ENCODE data around the gene METAP1. TPM values are rescaled to one million over a fixed set of nuclear protein-coding genes. Genes with fewer than 3 reads are reported as not detected.
"Not testable (repeated sequence)": the region's sequence is repeated elsewhere in the genome, so short reads cannot be mapped to it uniquely, and the experiment has no call there.

Gene METAP1
- total RNA-seq, 1 experiment from 2014 or later, result 63.5 TPM

DNA sequence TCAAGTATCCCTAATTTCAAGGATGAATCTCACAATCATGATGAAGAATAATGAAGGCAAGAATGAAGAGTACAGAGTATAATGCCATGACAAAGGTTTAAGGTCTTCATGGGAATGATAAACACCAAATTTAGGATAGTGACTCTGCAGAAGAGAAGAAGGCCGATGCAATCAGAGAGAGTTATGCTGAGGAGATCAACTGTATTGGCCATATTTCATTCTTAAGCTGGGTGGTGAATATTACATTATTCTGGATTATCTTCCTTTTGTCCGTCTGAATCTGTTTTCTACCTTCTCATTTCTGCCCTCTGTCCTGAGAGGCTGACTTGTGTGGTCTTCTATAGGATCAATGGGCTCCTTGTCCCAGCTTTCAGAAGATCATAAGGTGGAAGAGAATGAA lies 7.8 kb upstream of the METAP1 start:
- H3K9me3 ChIP-seq (ENCODE audit: control insufficient read depth, low read depth, low read length), result no peaks in the 10 kb centered on the region
- no peak overlapping the region for H2BK12ac ChIP-seq (ENCODE audit: insufficient read length, low read depth, low read length)
- H3K18ac ChIP-seq (ENCODE audit: insufficient read length, low read depth, low read length), result no peak overlapping the region
- H3K9ac ChIP-seq (ENCODE audit: extremely low read depth, insufficient read length, low read length), result no peak overlapping the region
- H4K91ac ChIP-seq (ENCODE audit: insufficient read length, low read depth, low read length), result no peak overlapping the region
- no peak overlapping the region for H3K4me2 ChIP-seq (ENCODE audit: insufficient read depth, insufficient read length, low read length)
- peaks cover 0 to 9% (median 5%) of the 10 kb centered on the region in 3 experiments; a peak in 4 of 7 replicates for H3K36me3 Mint-ChIP-seq (ENCODE audit: insufficient read depth in 1 of 3, low read depth in 3 of 3)
- H3K79me2 ChIP-seq (ENCODE audit: insufficient read depth, low read length), result no peaks in the 10 kb centered on the region
- H4K20me1 ChIP-seq (ENCODE audit: control insufficient read depth, insufficient read depth, insufficient read length), result no peaks in the 10 kb centered on the region
- H3K14ac ChIP-seq (ENCODE audit: insufficient read depth, low read length), result no peak overlapping the region
- TF ChIP-seq, protein P1, sequence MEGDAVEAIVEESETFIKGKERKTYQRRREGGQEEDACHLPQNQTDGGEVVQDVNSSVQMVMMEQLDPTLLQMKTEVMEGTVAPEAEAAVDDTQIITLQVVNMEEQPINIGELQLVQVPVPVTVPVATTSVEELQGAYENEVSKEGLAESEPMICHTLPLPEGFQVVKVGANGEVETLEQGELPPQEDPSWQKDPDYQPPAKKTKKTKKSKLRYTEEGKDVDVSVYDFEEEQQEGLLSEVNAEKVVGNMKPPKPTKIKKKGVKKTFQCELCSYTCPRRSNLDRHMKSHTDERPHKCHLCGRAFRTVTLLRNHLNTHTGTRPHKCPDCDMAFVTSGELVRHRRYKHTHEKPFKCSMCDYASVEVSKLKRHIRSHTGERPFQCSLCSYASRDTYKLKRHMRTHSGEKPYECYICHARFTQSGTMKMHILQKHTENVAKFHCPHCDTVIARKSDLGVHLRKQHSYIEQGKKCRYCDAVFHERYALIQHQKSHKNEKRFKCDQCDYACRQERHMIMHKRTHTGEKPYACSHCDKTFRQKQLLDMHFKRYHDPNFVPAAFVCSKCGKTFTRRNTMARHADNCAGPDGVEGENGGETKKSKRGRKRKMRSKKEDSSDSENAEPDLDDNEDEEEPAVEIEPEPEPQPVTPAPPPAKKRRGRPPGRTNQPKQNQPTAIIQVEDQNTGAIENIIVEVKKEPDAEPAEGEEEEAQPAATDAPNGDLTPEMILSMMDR (conservative IDR thresholded peaks at IDR 0.05), result no peak
- no peaks in the 10 kb centered on the region for H3K4me1 ChIP-seq (ENCODE audit: insufficient read depth, low read length)
- H3K56ac ChIP-seq (ENCODE audit: insufficient read length, low read depth, low read length), result no peak overlapping the region
- no peak overlapping the region for H2BK20ac ChIP-seq (ENCODE audit: low read depth, low read length, poor library complexity, severe bottlenecking)
- no peak overlapping the region for H3K4me3 Mint-ChIP-seq
- no peaks in the 10 kb centered on the region; the same call in 1 of the 2 replicates for H3K27me3 Mint-ChIP-seq (ENCODE audit: low read depth)
- no peaks in the 10 kb centered on the region for H3K79me1 ChIP-seq (ENCODE audit: insufficient read depth, low read depth, low read length, poor library complexity, severe bottlenecking)
- peaks cover 9 to 10% of the 10 kb centered on the region in 2 experiments for H3K9me3 Mint-ChIP-seq
- no peak overlapping the region for H2AK5ac ChIP-seq (ENCODE audit: insufficient read length, low read length)
- no peak overlapping the region for H2BK120ac ChIP-seq (ENCODE audit: low read depth, low read length, poor library complexity, severe bottlenecking)
- no peak overlapping the region for H3K27ac ChIP-seq (ENCODE audit: insufficient read length, low read depth, low read length)
- H4K8ac ChIP-seq (replicated peaks; ENCODE audit: insufficient read length, low read depth, low read length), result no peak overlapping the region
- no peak overlapping the region for H3K23ac ChIP-seq (ENCODE audit: insufficient read length, low read depth, low read length)
- peaks cover 7 to 9% of the 10 kb centered on the region in 2 experiments; a peak in 3 of 4 replicates for H3K4me1 Mint-ChIP-seq
- WGBS (ENCODE audit: extremely low coverage, insufficient read length, low lambda C conversion rate), result no CpG with 5 or more reads among the region's 2 CpGs
- no peak overlapping the region for H2BK5ac ChIP-seq (ENCODE audit: insufficient read length, low read length)
- H4K5ac ChIP-seq (ENCODE audit: insufficient read length, low read depth, low read length), result no peak overlapping the region
- no peak overlapping the region for H2BK15ac ChIP-seq (ENCODE audit: low read depth, low read length)
- no peak overlapping the region for H3K27ac Mint-ChIP-seq
- no peaks in the 10 kb centered on the region for H3K23me2 ChIP-seq (ENCODE audit: insufficient read length, low read depth, low read length, poor library complexity, severe bottlenecking)
- no peaks in the 10 kb centered on the region for H3K27me3 ChIP-seq (ENCODE audit: insufficient read depth, low read length)
- no peak overlapping the region for H2AFZ ChIP-seq (ENCODE audit: low read length)
- H3K4ac ChIP-seq (ENCODE audit: low read depth, low read length), result no peak overlapping the region
- no peak for DNase-seq
- H3T11ph ChIP-seq (ENCODE audit: low read length), result no peak overlapping the region

DNA sequence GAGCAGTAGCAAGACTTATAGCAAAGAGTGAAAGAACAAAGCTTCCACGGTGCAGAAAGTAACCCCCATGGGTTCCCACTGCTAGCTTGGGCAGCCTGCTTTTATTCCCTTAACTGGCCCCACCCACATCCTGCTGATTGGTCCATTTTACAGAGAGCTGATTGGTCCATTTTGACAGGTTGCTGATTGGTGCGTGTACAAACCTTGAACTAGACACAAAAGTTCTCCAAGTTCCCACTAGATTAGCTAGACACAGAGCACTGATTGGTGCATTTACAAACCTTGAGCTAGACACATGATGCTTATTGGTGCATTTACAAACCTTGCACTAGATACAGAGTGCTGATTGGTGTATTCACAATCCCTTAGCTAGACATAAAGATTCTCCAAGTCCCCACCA lies 2.7 kb upstream of the METAP1 start:
- not testable (repeated sequence) for H3K9ac ChIP-seq (ENCODE audit: extremely low read depth, insufficient read length, low read length); H3K9me3 ChIP-seq (ENCODE audit: control insufficient read depth, low read depth, low read length); H3K56ac ChIP-seq (ENCODE audit: insufficient read length, low read depth, low read length); H3K27me3 ChIP-seq (ENCODE audit: insufficient read depth, low read length); H3T11ph ChIP-seq (ENCODE audit: low read length); H3K4ac ChIP-seq (ENCODE audit: low read depth, low read length); H3K18ac ChIP-seq (ENCODE audit: insufficient read length, low read depth, low read length); H3K23ac ChIP-seq (ENCODE audit: insufficient read length, low read depth, low read length); H3K4me2 ChIP-seq (ENCODE audit: insufficient read depth, insufficient read length, low read length); H3K27ac Mint-ChIP-seq; H4K91ac ChIP-seq (ENCODE audit: insufficient read length, low read depth, low read length); H3K36me3 Mint-ChIP-seq (ENCODE audit: insufficient read depth in 1 of 3, low read depth in 3 of 3); H3K79me1 ChIP-seq (ENCODE audit: insufficient read depth, low read depth, low read length, poor library complexity, severe bottlenecking); H3K23me2 ChIP-seq (ENCODE audit: insufficient read length, low read depth, low read length, poor library complexity, severe bottlenecking); H2AK5ac ChIP-seq (ENCODE audit: insufficient read length, low read length); H3K27me3 Mint-ChIP-seq (ENCODE audit: low read depth); H3K4me1 ChIP-seq (ENCODE audit: insufficient read depth, low read length); H3K14ac ChIP-seq (ENCODE audit: insufficient read depth, low read length); H2BK20ac ChIP-seq (ENCODE audit: low read depth, low read length, poor library complexity, severe bottlenecking); H4K5ac ChIP-seq (ENCODE audit: insufficient read length, low read depth, low read length); H4K20me1 ChIP-seq (ENCODE audit: control insufficient read depth, insufficient read depth, insufficient read length); H2BK12ac ChIP-seq (ENCODE audit: insufficient read length, low read depth, low read length); H3K9me3 Mint-ChIP-seq; H2BK120ac ChIP-seq (ENCODE audit: low read depth, low read length, poor library complexity, severe bottlenecking); H3K27ac ChIP-seq (ENCODE audit: insufficient read length, low read depth, low read length); H3K4me3 Mint-ChIP-seq; H2AFZ ChIP-seq (ENCODE audit: low read length); H4K8ac ChIP-seq (replicated peaks; ENCODE audit: insufficient read length, low read depth, low read length); H2BK5ac ChIP-seq (ENCODE audit: insufficient read length, low read length); H2BK15ac ChIP-seq (ENCODE audit: low read depth, low read length); DNase-seq
- peaks cover 17 to 20% of the 10 kb centered on the region in 2 experiments for H3K4me1 Mint-ChIP-seq
- no CpG with 5 or more reads among the region's 2 CpGs for WGBS (ENCODE audit: extremely low coverage, insufficient read length, low lambda C conversion rate)
- peaks cover 13% of the 10 kb centered on the region for H3K79me2 ChIP-seq (ENCODE audit: insufficient read depth, low read length)
